HEK293T (cell line): ENCODE data around the gene AMIGO3.

ENCODE experiments used
- ARNT ChIP-seq: fragments of 450-650 bp; IDR thresholded peaks from 2 replicates; pipeline ENCODE4 v1.6.1; 2017; ENCODE audit warnings: mild to moderate bottlenecking
- ELF4 ChIP-seq: fragments of 450-650 bp; IDR thresholded peaks from 2 replicates; pipeline ENCODE4 v1.6.1; 2017; ENCODE audit warnings: antibody characterized with exemption
- PKNOX1 ChIP-seq: fragments of 450-650 bp; IDR thresholded peaks from 2 replicates; pipeline ENCODE4 v1.6.1; 2016
- SP1 ChIP-seq: fragments of 450-650 bp; IDR thresholded peaks from 2 replicates; pipeline ENCODE4 v1.6.1; 2017
- ZNF384 ChIP-seq: fragments of 450-650 bp; IDR thresholded peaks from 2 replicates; pipeline ENCODE4 v1.6.1; 2016

- no peak for TF ChIP-seq SP1
- no peak for TF ChIP-seq ELF4
- no peak for TF ChIP-seq PKNOX1
- no peak for TF ChIP-seq ZNF384
- TF ChIP-seq ARNT, result no peak
These were observed 6.7 kb downstream of the AMIGO3 start for GRCh38 chr3:49712631-49713317.
